IMR-90 (cell line): ENCODE measurements around the gene OPRM1. TPM values are rescaled to one million over a fixed set of nuclear protein-coding genes. Genes with fewer than 3 reads are reported as not detected.

Experiments
- ATAC-seq: fragments of 200-7000 bp; cut with Tn5 transposase; 2 replicates; pipeline ENCODE4 v1.9.1; 2020; ENCODE audit warnings: low read depth, mild to moderate bottlenecking, moderate library complexity
- BruUV-seq: library from RNA; stranded (reverse); fragments of 400-500 nt; replicated peaks from 2 replicates; lab custom pipeline; 2021; lab: Mats Ljungman, UMichigan
- CTCF ChIA-PET: fragments of 300-600 bp; formaldehyde crosslinking; extraction: SDS; loops from one replicate; lab custom pipeline; 2021; ENCODE audit warnings: antibody characterized with exemption; lab: Yijun Ruan, JAX
- POLR2A ChIA-PET: fragments of 300-600 bp; sonication (Branson Sonifier 250); formaldehyde crosslinking; loops from one replicate; lab custom pipeline; 2022; ENCODE audit warnings: antibody characterized with exemption; ENCODE audit not compliant: unreplicated experiment; lab: Charles Lee
- DNase-seq: peaks from one replicate; pipeline ENCODE4 v3.0.0; 2013
- H2AFZ ChIP-seq: replicated peaks from 2 replicates; pipeline ENCODE3; 2013; ENCODE audit warnings: low read length, mild to moderate bottlenecking; ENCODE audit not compliant: poor library complexity
- H2AK5ac ChIP-seq: 2 replicates; pipeline ENCODE4 v1.6.1; 2013; ENCODE audit warnings: low read depth, low read length, inconsistent platforms
- H2AK9ac ChIP-seq: replicated peaks from 2 replicates; pipeline ENCODE3; 2013; ENCODE audit warnings: mild to moderate bottlenecking, low read depth, low read length, moderate library complexity; ENCODE audit not compliant: poor library complexity
- H2BK120ac ChIP-seq: 2 replicates; pipeline ENCODE4 v1.6.1; 2013; ENCODE audit warnings: low read depth, low read length, inconsistent platforms
- H2BK15ac ChIP-seq: 3 replicates; pipeline ENCODE4 v1.6.1; 2013; ENCODE audit warnings: low read depth, low read length, inconsistent platforms
- H2BK20ac ChIP-seq: 2 replicates; pipeline ENCODE4 v1.6.1; 2013; ENCODE audit warnings: low read depth, mild to moderate bottlenecking, inconsistent platforms, low read length, moderate library complexity
- H2BK5ac ChIP-seq: 2 replicates; pipeline ENCODE4 v1.6.1; 2013; ENCODE audit warnings: mild to moderate bottlenecking, low read depth, low read length, inconsistent platforms; ENCODE audit not compliant: poor library complexity, severe bottlenecking
- H3K14ac ChIP-seq: replicated peaks from 2 replicates; pipeline ENCODE4 v1.6.1; 2013; ENCODE audit warnings: low read depth, low read length, inconsistent platforms
- H3K18ac ChIP-seq: 2 replicates; pipeline ENCODE4 v1.6.1; 2013; ENCODE audit warnings: low read depth, low read length, control low read depth
- H3K23ac ChIP-seq: 2 replicates; pipeline ENCODE4 v1.6.1; 2013; ENCODE audit warnings: low read depth, low read length, inconsistent platforms
- H3K27ac ChIP-seq: 2 replicates; pipeline ENCODE4 v1.5.1; 2013; ENCODE audit warnings: mild to moderate bottlenecking, control low read depth, low read length; ENCODE audit not compliant: insufficient read depth
- H3K27me3 ChIP-seq: 2 replicates; pipeline ENCODE4 v1.6.1; 2013; ENCODE audit warnings: low read length; ENCODE audit not compliant: control insufficient read depth, insufficient read depth
- H3K36me3 ChIP-seq: 2 replicates; pipeline ENCODE4 v1.6.1; 2013; ENCODE audit warnings: low read length, mixed read lengths; ENCODE audit not compliant: control insufficient read depth, insufficient read depth
- H3K4ac ChIP-seq: 2 replicates; pipeline ENCODE4 v1.6.1; 2013; ENCODE audit warnings: low read depth, low read length, inconsistent platforms
- H3K4me1 ChIP-seq: 2 replicates; pipeline ENCODE4 v1.6.1; 2013; ENCODE audit warnings: low read length, mixed read lengths; ENCODE audit not compliant: control insufficient read depth, insufficient read depth
- H3K4me2 ChIP-seq: 2 replicates; pipeline ENCODE4 v1.6.1; 2013; ENCODE audit warnings: low read depth, mild to moderate bottlenecking, control low read depth, low read length, moderate library complexity
- H3K4me3 ChIP-seq: 2 replicates; pipeline ENCODE4 v1.5.1; 2013; ENCODE audit warnings: low read depth, mild to moderate bottlenecking, control low read depth, low read length, moderate library complexity; ENCODE audit not compliant: insufficient read depth
- H3K56ac ChIP-seq: 2 replicates; pipeline ENCODE4 v1.6.1; 2013; ENCODE audit warnings: low read length, inconsistent platforms; ENCODE audit not compliant: insufficient read depth; ENCODE audit errors: extremely low read depth
- H3K79me1 ChIP-seq, 2 experiments: 2 replicates each; pipeline ENCODE4 v1.6.1; 2013; ENCODE audit warnings: low read length in 2 of 2, inconsistent platforms in 1 of 2, low read depth in 1 of 2
- H3K9ac ChIP-seq: 2 replicates; pipeline ENCODE4 v1.6.1; 2013; ENCODE audit warnings: low read depth, low read length, control low read depth
- H3K9me1 ChIP-seq: 2 replicates; pipeline ENCODE4 v1.6.1; 2013; ENCODE audit warnings: low read length, inconsistent platforms; ENCODE audit not compliant: insufficient read depth
- H3K9me3 ChIP-seq: 2 replicates; pipeline ENCODE4 v1.6.1; 2013; ENCODE audit warnings: low read length; ENCODE audit not compliant: control insufficient read depth, insufficient read depth
- H4K20me1 ChIP-seq: 2 replicates; pipeline ENCODE4 v1.6.1; 2013; ENCODE audit warnings: low read length, inconsistent platforms; ENCODE audit not compliant: insufficient read depth
- H4K5ac ChIP-seq: 2 replicates; pipeline ENCODE4 v1.6.1; 2013; ENCODE audit warnings: mild to moderate bottlenecking, low read depth, low read length, control low read depth
- H4K8ac ChIP-seq, 2 experiments: 2 replicates each; pipeline ENCODE4 v1.6.1; 2013; ENCODE audit warnings: low read depth in 2 of 2, low read length in 2 of 2, control low read depth in 1 of 2, inconsistent platforms in 1 of 2
- H4K91ac ChIP-seq: 2 replicates; pipeline ENCODE4 v1.6.1; 2013; ENCODE audit warnings: low read depth, low read length, inconsistent platforms; ENCODE audit not compliant: insufficient read depth
- CTCF ChIP-seq: conservative IDR thresholded peaks from 2 replicates; pipeline ENCODE4 v1.5.1; 2012; ENCODE audit warnings: mild to moderate bottlenecking, low read depth, low read length, improper control_type of control experiment
- FOS ChIP-seq: fragments of 150-350 bp; IDR thresholded peaks from 2 replicates; pipeline ENCODE4 v1.6.1; 2016; ENCODE audit warnings: low read depth, low read length
- MAFK ChIP-seq: IDR thresholded peaks from 2 replicates; pipeline ENCODE4 v1.6.1; 2012; ENCODE audit warnings: low read depth, low read length, improper control_type of control experiment
- RCOR1 ChIP-seq: IDR thresholded peaks from 2 replicates; pipeline ENCODE4 v1.6.1; 2012; ENCODE audit warnings: mild to moderate bottlenecking, low read length, improper control_type of control experiment; ENCODE audit not compliant: insufficient replicate concordance
- RFX5 ChIP-seq: IDR thresholded peaks from 2 replicates; pipeline ENCODE4 v1.8.0; 2012; ENCODE audit warnings: low read depth, mild to moderate bottlenecking, low read length, moderate library complexity
- WGBS, 2 experiments: methylation state at CpG; one replicate each; pipeline versions ENCODE4 v1.1.5 to v1.1.7; 2013; ENCODE audit warnings: missing lambda C conversion rate in 2 of 2; ENCODE audit not compliant: insufficient read length in 1 of 2; ENCODE audit errors: extremely low coverage in 2 of 2; 5-methylcytosine and 5-hydroxymethylcytosine counted together
- dilution Hi-C: fragments of 300-500 bp; cut with HindIII; formaldehyde crosslinking; loops from one replicate; pipeline ENCODE4 v1.14.3; 2018; ENCODE audit warnings: low sequenced_read_pairs; ENCODE audit not compliant: unreplicated experiment
- in situ Hi-C: fragments of 300-500 bp; cut with MboI; formaldehyde crosslinking; loops from 3 replicates; pipeline ENCODE4 v1.14.3; 2019; ENCODE audit warnings: low sequenced_read_pairs, inconsistent platforms, mixed read lengths
- intact Hi-C: fragments of 100-400 bp; cut with micrococcal nuclease; formaldehyde crosslinking; loops from 2 replicates; pipeline ENCODE4 v1.10.0; 2022
- polyA plus RNA-seq, 3 experiments: library from polyadenylated mRNA; depleted of rRNA; stranded (reverse); fragments of >200 nt; gene quantifications; 2 replicates each; pipeline ENCODE4 v1.2.3, GENCODE V29; 2012; ENCODE audit warnings: low replicate concordance in 1 of 3
- total RNA-seq: library from RNA; depleted of rRNA; stranded (reverse); fragments of >200 nt; gene quantifications from 2 replicates; pipeline ENCODE4 v1.2.3, GENCODE V29; 2012

OPRM1 gene
- total and polyA plus RNA-seq, 2 of the 4 experiments (the other 2 are of a cell fraction) = not detected

- no peaks in the 10 kb centered on the region for H3K79me1 ChIP-seq
- in situ Hi-C loops = no loop called here
- H3K27ac ChIP-seq = no peak overlapping the region
- no peak overlapping the region for H2BK120ac ChIP-seq
- H3K56ac ChIP-seq = no peak overlapping the region
- no peak for DNase-seq
- H2BK5ac ChIP-seq = no peak overlapping the region
- intact Hi-C loops = no loop called here
- H2BK20ac ChIP-seq = no peak overlapping the region
- H3K27me3 ChIP-seq = no peaks in the 10 kb centered on the region
- no peak for ATAC-seq
- WGBS, 2 experiments = 69% methylated on average over 2 of the region's 4 CpGs; no CpG with 5 or more reads in 1 of the 2 experiments
- no peaks in the 10 kb centered on the region for H3K36me3 ChIP-seq
- H3K23ac ChIP-seq = no peak overlapping the region
- H3K18ac ChIP-seq = no peak overlapping the region
- no peak overlapping the region for H3K14ac ChIP-seq
- no peak overlapping the region for H3K4me3 ChIP-seq
- H3K4me2 ChIP-seq = no peak overlapping the region
- H4K20me1 ChIP-seq = no peaks in the 10 kb centered on the region
- no peak overlapping the region for H4K91ac ChIP-seq
- H3K4me1 ChIP-seq = no peaks in the 10 kb centered on the region
- BruUV-seq = no TSS peak
- H2AK5ac ChIP-seq = no peak overlapping the region
- no peak overlapping the region for H4K5ac ChIP-seq
- H2BK15ac ChIP-seq = no peak overlapping the region
- dilution Hi-C loops = no loop called here
- H3K9me1 ChIP-seq = no peaks in the 10 kb centered on the region
- TF ChIP-seq FOS (no peak), RFX5 (no peak), RCOR1 (no peak), CTCF (no peak), MAFK (no peak)
- H4K8ac ChIP-seq = no peak overlapping the region
- H3K9me3 ChIP-seq = no peaks in the 10 kb centered on the region
- no peak overlapping the region for H2AK9ac ChIP-seq
- ChIA-PET POLR2A (no interaction called here), CTCF (no interaction called here)
- H3K4ac ChIP-seq = no peak overlapping the region
- no peak overlapping the region for H3K9ac ChIP-seq
- no peak overlapping the region for H2AFZ ChIP-seq
Observed at GRCh38 chr6:154099211-154099610, 60.2 kb downstream of the OPRM1 start.
